LNCaP clone FGC (cell line): ENCODE data around the gene TTLL9.

Experiments used
- DNase-seq: peaks from one replicate; pipeline ENCODE4 v3.0.0-alpha.2; 2011; ENCODE audit warnings: low read depth
- H3K4me3 ChIP-seq: 2 replicates; pipeline ENCODE4 v1.5.1; 2011; ENCODE audit warnings: mild to moderate bottlenecking, low read depth, low read length, control low read depth
- CTCF ChIP-seq: IDR thresholded peaks from 2 replicates; pipeline ENCODE4 v1.5.1; 2012; ENCODE audit warnings: mild to moderate bottlenecking; ENCODE audit not compliant: control insufficient read depth, insufficient read depth; ENCODE audit errors: extremely low read depth

The TTLL9 gene

DNA sequence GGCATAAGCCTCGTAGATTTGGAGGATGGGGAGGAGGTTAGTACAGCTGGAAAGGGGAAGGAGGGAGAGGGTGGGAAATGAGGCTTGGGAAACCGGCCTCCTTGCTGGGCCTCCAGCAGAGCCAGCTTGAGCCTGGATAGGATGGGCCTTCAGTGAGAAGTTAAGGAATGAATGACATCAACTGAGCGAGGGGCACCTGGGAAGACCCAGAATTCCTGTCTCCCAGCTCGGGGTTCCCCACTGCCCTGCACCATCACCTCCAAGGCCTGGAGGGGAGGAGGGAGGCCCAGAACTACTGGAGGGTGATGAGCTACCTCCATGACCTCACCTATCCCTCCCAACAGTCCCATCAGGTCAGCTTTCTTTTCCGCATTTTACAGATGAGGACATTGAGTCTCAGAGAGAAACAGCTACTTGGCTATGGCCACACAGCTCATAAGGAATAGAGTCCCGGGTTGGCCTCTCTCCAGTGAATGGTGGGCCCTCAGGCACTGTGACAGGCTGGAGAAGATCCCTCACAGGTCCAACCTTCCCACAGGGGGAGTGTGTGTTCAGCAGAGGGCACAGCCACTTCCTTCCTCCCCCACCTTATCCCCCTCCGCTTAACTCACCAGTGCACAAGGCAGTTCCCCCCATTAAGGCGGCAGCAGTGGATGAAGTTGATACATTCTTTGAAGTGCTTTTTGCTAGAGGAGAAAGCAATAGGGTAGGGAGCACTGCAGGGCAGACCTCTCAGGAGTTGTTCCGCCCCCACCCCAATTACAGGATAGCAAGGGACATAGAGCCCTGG is 6.9 kb upstream of the TTLL9 start:
- DNase-seq = no peak
- TF ChIP-seq CTCF = no peak
- H3K4me3 ChIP-seq = no peak overlapping the region

DNA sequence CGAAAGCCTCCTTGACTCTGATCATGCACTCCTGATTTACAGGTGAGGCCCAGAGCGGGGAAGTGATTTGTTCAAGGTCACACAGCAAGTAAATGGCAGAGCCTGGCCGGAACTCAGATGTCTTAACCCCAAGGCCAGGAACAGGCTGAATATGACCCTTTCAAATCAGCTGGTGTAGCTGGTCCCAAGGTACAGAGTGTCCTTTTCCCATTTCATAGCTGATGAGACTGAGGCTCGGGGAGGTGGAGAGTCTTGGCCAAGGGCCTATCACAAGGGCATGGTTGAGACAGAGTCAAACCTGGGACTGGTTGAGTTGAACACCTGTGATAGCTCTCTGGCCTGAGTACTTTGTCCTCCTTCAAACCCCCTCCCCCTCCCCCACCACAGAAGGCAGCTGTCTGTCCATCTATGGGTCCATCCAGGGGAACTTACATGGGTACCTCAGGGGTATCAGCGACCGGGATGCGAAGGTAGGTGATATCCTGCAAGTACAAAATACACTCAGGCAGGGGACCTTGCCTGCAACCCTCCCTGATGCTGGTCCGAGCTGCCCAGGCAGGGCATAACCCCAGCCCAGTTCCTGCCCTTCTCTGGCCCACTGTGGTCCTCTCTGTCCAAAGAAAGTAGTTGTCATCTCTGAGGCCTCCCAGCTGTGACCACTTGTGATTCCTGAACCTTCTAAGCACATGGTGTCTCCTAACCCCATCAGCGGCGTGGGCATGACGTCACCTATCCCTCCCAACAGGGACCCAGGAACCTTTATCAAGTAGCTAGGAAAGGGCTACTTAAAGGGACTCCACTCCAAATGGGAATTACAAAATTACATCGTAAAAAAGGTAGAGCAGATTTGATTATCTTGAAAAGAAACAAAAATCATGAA is 5.7 kb upstream of the TTLL9 start:
- no peak for TF ChIP-seq CTCF
- no peak for DNase-seq
- H3K4me3 ChIP-seq = no peak overlapping the region

DNA sequence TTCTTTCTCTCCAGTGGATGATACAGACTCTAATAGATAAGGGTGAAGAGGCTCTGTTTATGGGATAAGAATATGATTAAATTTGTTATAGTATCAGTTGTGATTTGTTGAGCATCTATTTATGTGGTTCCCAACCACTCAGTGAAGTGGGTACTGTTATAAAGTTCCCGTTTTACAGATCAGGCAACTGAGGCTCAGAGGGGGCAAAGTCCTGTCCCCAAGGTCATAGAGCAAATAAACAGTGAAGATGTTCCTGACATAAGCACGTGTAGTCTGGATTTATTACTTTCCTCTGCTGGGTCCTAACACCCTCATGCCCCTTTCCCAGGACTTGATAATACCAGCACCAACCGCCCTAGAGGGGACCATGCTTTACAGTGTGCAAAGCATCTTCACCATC is 4.2 kb upstream of the TTLL9 start:
- no peak for TF ChIP-seq CTCF
- H3K4me3 ChIP-seq = no peak overlapping the region
- no peak for DNase-seq

DNA sequence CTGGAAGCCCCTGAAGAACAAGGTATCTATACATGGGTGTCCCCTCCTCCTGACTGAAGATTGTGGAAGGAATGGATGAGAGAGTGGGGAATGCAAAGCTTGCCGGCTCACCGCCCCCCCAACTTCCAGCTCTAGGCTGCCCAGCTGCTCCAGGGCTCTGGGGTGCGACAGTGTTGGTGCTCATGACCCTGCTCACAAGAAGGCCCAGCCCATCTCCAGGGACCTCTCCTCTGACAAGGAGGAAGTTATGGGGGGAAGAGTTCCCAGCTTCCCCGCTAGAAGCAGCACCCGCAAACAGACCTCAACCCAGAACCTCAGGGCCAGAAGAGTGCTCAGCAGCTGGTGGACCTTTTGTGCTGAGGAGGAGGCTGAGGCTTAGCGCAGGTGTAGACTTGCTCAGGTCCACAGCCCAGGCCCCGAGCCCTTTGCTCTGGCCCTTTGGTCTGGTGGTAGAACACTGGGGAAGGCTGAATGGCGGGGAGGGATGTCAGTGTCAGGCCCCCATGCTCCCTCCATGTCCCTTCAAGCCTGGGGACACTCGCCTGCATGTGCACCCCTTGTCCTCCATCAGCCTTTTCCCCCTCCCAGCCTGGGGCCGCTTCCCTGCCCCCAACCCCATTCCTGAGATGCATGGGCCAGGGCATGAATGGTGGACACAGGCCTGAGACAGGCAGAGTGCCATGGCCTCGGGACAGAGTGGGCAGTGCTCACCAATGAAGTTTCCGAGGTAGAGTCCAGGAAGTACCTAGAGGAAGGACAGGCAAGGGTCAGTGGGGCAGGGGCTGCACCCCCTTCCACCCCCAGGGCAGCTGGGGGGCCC is 1.4 kb upstream of the TTLL9 start:
- H3K4me3 ChIP-seq = no peak overlapping the region
- DNase-seq = no peak
- TF ChIP-seq CTCF = no peak

DNA sequence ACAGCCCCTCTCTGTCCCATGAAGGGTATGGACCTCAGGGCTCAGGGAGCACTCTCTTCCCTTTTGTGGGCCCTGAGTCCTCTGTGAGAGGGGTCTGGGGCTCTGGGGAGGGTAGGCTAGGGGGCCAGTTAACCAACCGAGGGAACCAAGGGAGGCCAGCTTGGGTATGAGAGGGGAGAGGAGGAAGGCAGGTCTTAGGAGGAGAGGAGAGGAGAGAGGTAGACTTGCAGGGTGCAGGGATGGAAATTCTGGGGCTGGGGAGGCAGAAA is 827 bp upstream of the TTLL9 start:
- DNase-seq = no peak
- no peak overlapping the region for H3K4me3 ChIP-seq
- no peak for TF ChIP-seq CTCF

DNA sequence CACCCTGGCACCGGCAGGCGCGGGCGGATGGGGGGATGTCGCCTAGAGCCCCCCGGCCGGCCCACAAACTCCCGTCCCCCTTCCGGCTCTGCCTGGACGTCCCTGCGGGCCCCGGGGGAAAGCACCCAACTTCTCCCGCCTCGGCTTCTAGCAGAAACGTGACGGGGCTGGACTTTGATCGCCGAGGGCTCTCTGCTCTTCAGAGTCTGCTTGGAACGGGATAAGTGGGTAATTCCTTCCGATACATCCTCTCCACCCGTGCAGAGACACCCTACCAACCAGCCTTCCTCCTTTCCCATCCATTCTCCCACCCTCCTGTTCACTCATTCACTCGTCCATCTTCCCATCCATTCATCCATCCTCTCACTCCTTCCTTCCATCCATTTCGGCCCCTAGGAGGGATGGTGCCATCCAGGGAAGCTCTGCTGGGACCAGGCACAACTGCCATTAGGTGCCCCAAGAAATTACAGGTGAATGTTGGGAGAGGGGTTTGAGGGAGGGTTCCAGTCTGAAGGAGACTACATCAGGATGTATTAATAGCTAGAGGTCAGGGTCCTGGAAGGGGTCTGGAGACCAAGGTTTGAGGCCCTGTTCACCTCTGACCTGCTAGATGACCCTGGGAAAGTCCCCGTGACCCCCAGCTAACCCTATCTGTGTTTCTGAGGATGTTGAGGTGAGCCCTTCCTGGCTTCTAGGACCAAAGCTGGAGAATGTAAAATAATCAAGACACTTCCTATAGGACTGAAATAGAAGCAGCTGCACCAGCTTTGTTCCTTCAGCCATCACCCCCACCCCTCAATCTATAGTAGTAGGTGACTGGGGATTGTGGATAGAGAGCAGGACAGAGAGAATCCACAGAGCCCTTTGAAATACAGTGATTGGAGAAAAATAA is 538 bp downstream of the TTLL9 start:
- TF ChIP-seq CTCF = no peak
- H3K4me3 ChIP-seq = no peak overlapping the region
- no peak for DNase-seq
